OCI-LY7 (cell line): ENCODE measurements around the gene RADIL. TPM values are rescaled to one million over a fixed set of nuclear protein-coding genes. Genes with fewer than 3 reads are reported as not detected.

Experiments used
- BruUV-seq: library from RNA; stranded (reverse); fragments of 400-500 nt; replicated peaks from 2 replicates; lab custom pipeline; 2021; lab: Mats Ljungman, UMichigan
- CTCF ChIA-PET: fragments of 300-600 bp; sonication (Branson Sonifier 250); formaldehyde crosslinking; loops from one replicate; lab custom pipeline; 2022; ENCODE audit warnings: antibody characterized with exemption; ENCODE audit not compliant: unreplicated experiment; lab: Charles Lee
- POLR2A ChIA-PET: fragments of 300-600 bp; sonication (Branson Sonifier 250); formaldehyde crosslinking; loops from one replicate; lab custom pipeline; 2022; ENCODE audit warnings: antibody characterized with exemption; lab: Charles Lee
- DNase-seq: peaks from one replicate; pipeline ENCODE4 v3.0.0-alpha.2; 2015; ENCODE audit warnings: low spot score
- H2AFZ ChIP-seq: fragments of 200-600 bp; sonication (generic), shearing (Covaris generic); 2 replicates; pipeline ENCODE4 v1.6.1; 2014; ENCODE audit warnings: mild to moderate bottlenecking, antibody characterized with exemption, low read length, moderate library complexity
- H3K27ac ChIP-seq: fragments of 200-600 bp; sonication (generic); 2 replicates; pipeline ENCODE4 v1.5.1; 2014; ENCODE audit warnings: mixed run types, low read depth, mild to moderate bottlenecking, moderate library complexity, low read length, inconsistent platforms; ENCODE audit not compliant: poor library complexity, severe bottlenecking
- H3K36me3 ChIP-seq: fragments of 200-600 bp; sonication (generic); 2 replicates; pipeline ENCODE4 v1.6.1; 2014; ENCODE audit warnings: mild to moderate bottlenecking, antibody characterized with exemption, low read length, moderate library complexity, mixed read lengths; ENCODE audit not compliant: insufficient read depth
- H3K4me1 ChIP-seq: fragments of 200-600 bp; sonication (generic); 2 replicates; pipeline ENCODE4 v1.5.1; 2014; ENCODE audit warnings: mild to moderate bottlenecking, low read length; ENCODE audit not compliant: insufficient read depth, poor library complexity, severe bottlenecking
- H3K4me2 ChIP-seq: fragments of 200-600 bp; sonication (generic); 2 replicates; pipeline ENCODE4 v1.6.1; 2014; ENCODE audit warnings: mild to moderate bottlenecking, low read length
- H3K4me3 ChIP-seq: fragments of 200-600 bp; sonication (generic); 2 replicates; pipeline ENCODE4 v1.5.1; 2014; ENCODE audit warnings: mild to moderate bottlenecking, low read depth, low read length; ENCODE audit not compliant: poor library complexity, severe bottlenecking
- H3K79me2 ChIP-seq: fragments of 200-600 bp; sonication (generic); 2 replicates; pipeline ENCODE4 v1.6.1; 2016; ENCODE audit warnings: low read depth, mild to moderate bottlenecking, low read length, moderate library complexity, mixed read lengths; ENCODE audit not compliant: insufficient read depth
- H3K9me2 ChIP-seq: fragments of 200-600 bp; sonication (generic); 2 replicates; pipeline ENCODE4 v1.6.1; 2016; ENCODE audit warnings: mild to moderate bottlenecking, low read length, mixed read lengths; ENCODE audit not compliant: insufficient read depth
- H3K9me3 ChIP-seq: fragments of 200-600 bp; sonication (generic); 2 replicates; pipeline ENCODE4 v1.6.1; 2014; ENCODE audit warnings: mild to moderate bottlenecking, mixed run types, low read length, mixed read lengths
- H4K20me1 ChIP-seq: fragments of 200-600 bp; sonication (generic); 2 replicates; pipeline ENCODE4 v1.6.1; 2014; ENCODE audit warnings: mild to moderate bottlenecking, antibody characterized with exemption, low read length, moderate library complexity, mixed read lengths; ENCODE audit not compliant: insufficient read depth
- CTCF ChIP-seq: fragments of 200-600 bp; sonication (generic); conservative IDR thresholded peaks from 2 replicates; pipeline ENCODE4 v1.5.1; 2014; ENCODE audit warnings: mild to moderate bottlenecking, antibody characterized with exemption, low read length, moderate library complexity, mixed read lengths
- EZH2phosphoT487 ChIP-seq: fragments of 200-600 bp; sonication (generic); IDR thresholded peaks from 2 replicates; pipeline ENCODE4 v1.6.1; 2018; ENCODE audit warnings: low read depth, borderline replicate concordance, mild to moderate bottlenecking, mixed run types, antibody characterized with exemption, low read length, moderate library complexity, mixed read lengths
- intact Hi-C: fragments of 100-400 bp; cut with micrococcal nuclease; formaldehyde crosslinking; loops from one replicate; pipeline ENCODE4 v1.10.0; 2022; ENCODE audit not compliant: unreplicated experiment
- total RNA-seq, 2 experiments: library from RNA; depleted of rRNA in 1 of 2; stranded (reverse); fragments of >200 nt in 1 of 2; shearing (Covaris generic) in 1 of 2; gene quantifications; 2 replicates each; pipeline ENCODE4 v1.2.3, GENCODE V29; 2014 to 2022

RADIL gene
- total RNA-seq, 2 experiments from 2014 or later = 0.34 TPM; not detected in 1

- Histone ChIP-seq H3K4me2 (no peak overlapping the region), H4K20me1 (no peaks in the 10 kb centered on the region), H3K36me3 (no peaks in the 10 kb centered on the region), H3K79me2 (no peaks in the 10 kb centered on the region), H2AFZ (no peak overlapping the region), H3K9me2 (no peaks in the 10 kb centered on the region), H3K4me1 (no peaks in the 10 kb centered on the region), H3K27ac (no peak overlapping the region), H3K9me3 (no peaks in the 10 kb centered on the region), H3K4me3 (no peak overlapping the region)
- POLR2A ChIA-PET = interaction anchor here (0.5 to 1.1 kb wide), 2 partner anchors 16 to 34 kb away, joined by 4 read pairs; no protein-coding TSS in a partner anchor
- intact Hi-C loops = no loop called here
- DNase-seq = no peak
- no peak for TF ChIP-seq EZH2phosphoT487
- no peak for TF ChIP-seq CTCF
- CTCF ChIA-PET = no interaction called here
- no TSS peak for BruUV-seq
Measured at GRCh38 chr7:4883033-4883371, 514 bp downstream of the RADIL start.

- H3K4me1 ChIP-seq = no peaks in the 10 kb centered on the region
- H3K4me2 ChIP-seq = no peak overlapping the region
- TF ChIP-seq CTCF (no peak), EZH2phosphoT487 (no peak)
- H3K4me3 ChIP-seq = no peak overlapping the region
- H3K9me3 ChIP-seq = no peaks in the 10 kb centered on the region
- no peak overlapping the region for H3K27ac ChIP-seq
- intact Hi-C loops = no loop called here
- no peaks in the 10 kb centered on the region for H3K36me3 ChIP-seq
- no peaks in the 10 kb centered on the region for H3K79me2 ChIP-seq
- BruUV-seq = no TSS peak
- DNase-seq = no peak
- H3K9me2 ChIP-seq = no peaks in the 10 kb centered on the region
- ChIA-PET CTCF (no interaction called here), POLR2A (interaction anchor here (0.5 to 1.1 kb wide), 2 partner anchors 15 to 34 kb away, joined by 4 read pairs; no protein-coding TSS in a partner anchor)
- H2AFZ ChIP-seq = no peak overlapping the region
- no peaks in the 10 kb centered on the region for H4K20me1 ChIP-seq
Measured at GRCh38 chr7:4882169-4883032, 1.1 kb downstream of the RADIL start.

- intact Hi-C loops = no loop called here
- Histone ChIP-seq H3K79me2 (no peaks in the 10 kb centered on the region), H3K9me2 (no peaks in the 10 kb centered on the region), H3K4me2 (no peak overlapping the region), H4K20me1 (no peaks in the 10 kb centered on the region), H3K9me3 (no peaks in the 10 kb centered on the region), H3K4me1 (no peaks in the 10 kb centered on the region), H3K36me3 (no peaks in the 10 kb centered on the region), H3K4me3 (no peak overlapping the region), H2AFZ (no peak overlapping the region), H3K27ac (no peak overlapping the region)
- ChIA-PET POLR2A (interaction anchor here (0.6 kb wide), 1 partner anchor 48 kb away, joined by 4 read pairs; no protein-coding TSS in a partner anchor), CTCF (interaction anchor here (0.6 kb wide), 1 partner anchor 19 kb away, joined by 3 read pairs; no protein-coding TSS in a partner anchor)
- no TSS peak for BruUV-seq
- DNase-seq = no peak
- TF ChIP-seq EZH2phosphoT487 (no peak), CTCF (no peak)
Measured at GRCh38 chr7:4880218-4880617, 3.3 kb downstream of the RADIL start.
